Measurements from ENCODE around the gene NDUFA7.
A peak's percentile ranks its signal among the peaks of the same experiment; 100 is the strongest.
"Not testable (repeated sequence)": the region's sequence is repeated elsewhere in the genome, so short reads cannot be mapped to it uniquely, and the experiment has no call there.

Gene NDUFA7

GRCh38 chr19:8269724-8270123 is 51.5 kb downstream of the NDUFA7 start:
- H3K27me3 Mint-ChIP-seq (ENCODE audit: low read depth) = peaks cover 10% of the 10 kb centered on the region
- H3K36me3 Mint-ChIP-seq (ENCODE audit: low read depth) = no peaks in the 10 kb centered on the region
- H3K9me3 Mint-ChIP-seq = no peaks in the 10 kb centered on the region
- no peak for TF ChIP-seq CTCF (IDR thresholded peaks at IDR 0.05; ENCODE audit: unreplicated experiment in 3 of 3)
- H3K27ac Mint-ChIP-seq = peak overlapping the region in 1 of 3 experiments; percentile 14
- H3K4me1 Mint-ChIP-seq = peaks cover 7% of the 10 kb centered on the region
- H3K4me3 Mint-ChIP-seq = peak overlapping the region; percentile 55 to 69 (median 59)

- H3K4me3 Mint-ChIP-seq = no peak overlapping the region
- peaks cover 10% of the 10 kb centered on the region for H3K27me3 Mint-ChIP-seq (ENCODE audit: low read depth)
- H3K9me3 Mint-ChIP-seq = no peaks in the 10 kb centered on the region
- peaks cover 7% of the 10 kb centered on the region for H3K4me1 Mint-ChIP-seq
- H3K36me3 Mint-ChIP-seq (ENCODE audit: low read depth) = peaks cover 8% of the 10 kb centered on the region
- no peak overlapping the region for H3K27ac Mint-ChIP-seq
- TF ChIP-seq CTCF (IDR thresholded peaks at IDR 0.05; ENCODE audit: unreplicated experiment in 3 of 3) = no peak
Measured at GRCh38 chr19:8265872-8266271, 55.3 kb downstream of the NDUFA7 start.

GRCh38 chr19:8264248-8264647 is 56.9 kb downstream of the NDUFA7 start:
- not testable (repeated sequence) for H3K27ac Mint-ChIP-seq; H3K9me3 Mint-ChIP-seq; H3K27me3 Mint-ChIP-seq (ENCODE audit: low read depth); H3K4me3 Mint-ChIP-seq; H3K4me1 Mint-ChIP-seq
- H3K36me3 Mint-ChIP-seq (ENCODE audit: low read depth) = peaks cover 11% of the 10 kb centered on the region

GRCh38 chr19:8262431-8262830 is 58.7 kb downstream of the NDUFA7 start:
- H3K4me1 Mint-ChIP-seq = peaks cover 4% of the 10 kb centered on the region
- peaks cover 23% of the 10 kb centered on the region for H3K36me3 Mint-ChIP-seq (ENCODE audit: low read depth)
- no peak overlapping the region for H3K4me3 Mint-ChIP-seq
- TF ChIP-seq CTCF (IDR thresholded peaks at IDR 0.05; ENCODE audit: unreplicated experiment in 3 of 3) = no peak
- H3K27ac Mint-ChIP-seq = no peak overlapping the region
- H3K27me3 Mint-ChIP-seq (ENCODE audit: low read depth) = no peaks in the 10 kb centered on the region
- H3K9me3 Mint-ChIP-seq = no peaks in the 10 kb centered on the region

GRCh38 chr19:8261881-8262280 is 59.3 kb downstream of the NDUFA7 start:
- H3K27me3 Mint-ChIP-seq (ENCODE audit: low read depth) = no peaks in the 10 kb centered on the region
- H3K4me1 Mint-ChIP-seq = peaks cover 4% of the 10 kb centered on the region
- H3K27ac Mint-ChIP-seq = no peak overlapping the region
- peaks cover 28% of the 10 kb centered on the region for H3K36me3 Mint-ChIP-seq (ENCODE audit: low read depth)
- no peaks in the 10 kb centered on the region for H3K9me3 Mint-ChIP-seq
- TF ChIP-seq CTCF (IDR thresholded peaks at IDR 0.05; ENCODE audit: unreplicated experiment in 3 of 3) = no peak
- H3K4me3 Mint-ChIP-seq = no peak overlapping the region

- Mint-ChIP-seq H3K4me1 (peaks cover 4% of the 10 kb centered on the region), H3K27ac (no peak overlapping the region), H3K9me3 (no peaks in the 10 kb centered on the region), H3K36me3 (ENCODE audit: low read depth) (peaks cover 29% of the 10 kb centered on the region), H3K4me3 (no peak overlapping the region), H3K27me3 (ENCODE audit: low read depth) (no peaks in the 10 kb centered on the region)
- no peak for TF ChIP-seq CTCF (IDR thresholded peaks at IDR 0.05; ENCODE audit: unreplicated experiment in 3 of 3)
Measured at GRCh38 chr19:8261347-8261746, 59.8 kb downstream of the NDUFA7 start.
